Measurements from ENCODE around the gene OR2F2. TPM values are rescaled to one million over a fixed set of nuclear protein-coding genes. Genes with fewer than 3 reads are reported as not detected.

Gene OR2F2
- total and polyA plus RNA-seq, 7 donors, result not detected

GRCh38 chr7:143908120-143908519 is 26.9 kb upstream of the OR2F2 start:
- Histone ChIP-seq H3K4me3 (no peak overlapping the region), H3K9me3 (no peaks in the 10 kb centered on the region), H3K27me3 (no peaks in the 10 kb centered on the region), H3K4me1 (no peaks in the 10 kb centered on the region), H3K36me3 (no peaks in the 10 kb centered on the region), H3K27ac (no peak overlapping the region)
- DNase-seq, result no peak
- TF ChIP-seq POLR2A (IDR thresholded peaks at IDR 0.05) (no peak), EP300 (IDR thresholded peaks at IDR 0.05) (no peak), POLR2AphosphoS5 (IDR thresholded peaks at IDR 0.05) (no peak), CTCF (IDR thresholded peaks at IDR 0.05) (no peak)
- intact Hi-C loops (cut with DNase I), result loop anchor here (10.0 kb wide), 2 partner anchors 523 to 927 kb away; partner anchors contain the start of genes TPK1 and ZYX
- WGBS, 2 donors, result 70 to 77% methylated on average over 5 of the region's 5 CpGs

GRCh38 chr7:143909863-143910262 is 25.2 kb upstream of the OR2F2 start:
- H3K4me1 ChIP-seq, result no peaks in the 10 kb centered on the region
- no peaks in the 10 kb centered on the region for H3K27me3 ChIP-seq
- intact Hi-C loops (cut with DNase I), result loop anchor here (10.0 kb wide), 2 partner anchors 525 to 925 kb away; partner anchors contain the start of genes TPK1 and ZYX
- TF ChIP-seq POLR2AphosphoS5 (IDR thresholded peaks at IDR 0.05), result peak in 1 of 4 donors; percentile 8
- no peak for TF ChIP-seq CTCF (IDR thresholded peaks at IDR 0.05)
- no peaks in the 10 kb centered on the region for H3K9me3 ChIP-seq
- H3K36me3 ChIP-seq, result no peaks in the 10 kb centered on the region
- H3K27ac ChIP-seq, result peak overlapping the region in 1 of 4 donors; percentile 13
- 77 to 85% methylated on average over 3 of the region's 3 CpGs for WGBS, 2 donors
- no peak overlapping the region for H3K4me3 ChIP-seq
- DNase-seq, result no peak

- no peaks in the 10 kb centered on the region for H3K36me3 ChIP-seq
- no peaks in the 10 kb centered on the region for H3K4me1 ChIP-seq
- WGBS, 2 donors, result 74 to 75% methylated on average over 3 of the region's 3 CpGs
- DNase-seq, result no peak
- no peak overlapping the region for H3K4me3 ChIP-seq
- H3K27me3 ChIP-seq, result no peaks in the 10 kb centered on the region
- H3K27ac ChIP-seq, result peak overlapping the region in 1 of 4 donors; percentile 13
- intact Hi-C loops (cut with DNase I), result no loop called here
- TF ChIP-seq POLR2A (IDR thresholded peaks at IDR 0.05) (no peak), CTCF (IDR thresholded peaks at IDR 0.05) (no peak), POLR2AphosphoS5 (IDR thresholded peaks at IDR 0.05) (no peak), EP300 (IDR thresholded peaks at IDR 0.05) (no peak)
- no peaks in the 10 kb centered on the region for H3K9me3 ChIP-seq
These were observed 24.4 kb upstream of the OR2F2 start for GRCh38 chr7:143910473-143911248.

- 50 to 80% methylated on average over 3 of the region's 3 CpGs for WGBS, 2 donors
- H3K36me3 ChIP-seq, result no peaks in the 10 kb centered on the region
- H3K9me3 ChIP-seq, result no peaks in the 10 kb centered on the region
- no peaks in the 10 kb centered on the region for H3K27me3 ChIP-seq
- no peaks in the 10 kb centered on the region for H3K4me1 ChIP-seq
- TF ChIP-seq POLR2A (IDR thresholded peaks at IDR 0.05), result no peak
- no peak for TF ChIP-seq CTCF (IDR thresholded peaks at IDR 0.05)
- TF ChIP-seq POLR2AphosphoS5 (IDR thresholded peaks at IDR 0.05), result no peak
- TF ChIP-seq EP300 (IDR thresholded peaks at IDR 0.05), result no peak
- no peak overlapping the region for H3K27ac ChIP-seq
- intact Hi-C loops (cut with DNase I), result no loop called here
- H3K4me3 ChIP-seq, result no peak overlapping the region
- no peak for DNase-seq
These were observed 21.0 kb upstream of the OR2F2 start for GRCh38 chr7:143913945-143914615.

Data from sigmoid colon (tissue), 7 donors.